DMS153 treated with DMSO at 0.1 percent for 48 hours (cell line): ENCODE measurements around the gene XYLT2.
"Not testable (repeated sequence)": the region's sequence is repeated elsewhere in the genome, so short reads cannot be mapped to it uniquely, and the experiment has no call there.

Source experiments
- DNase-seq: peaks from one replicate; lab custom pipeline; 2025; ENCODE audit not compliant: unreplicated experiment; lab: John Stamatoyannopoulos, UW

The XYLT2 gene

GRCh38 chr17:50345432-50346312, at the start of gene XYLT2:
Gene XYLT2, plus strand, starts transcription at chr17:50346126. Its CDS starts 15 bp downstream, at chr17:50346141.
- DNase-seq: peak; percentile 69

GRCh38 chr17:50297407-50297865, 48.5 kb upstream of the XYLT2 start:
- peak; percentile 60 for DNase-seq

- no peak for DNase-seq
Measured at GRCh38 chr17:50298018-50298417, 47.9 kb upstream of the XYLT2 start.

- no peak for DNase-seq
Measured at GRCh38 chr17:50299776-50300175, 46.1 kb upstream of the XYLT2 start.

- DNase-seq: not testable (repeated sequence)
Measured at GRCh38 chr17:50300824-50301223, 45.1 kb upstream of the XYLT2 start.

DNA sequence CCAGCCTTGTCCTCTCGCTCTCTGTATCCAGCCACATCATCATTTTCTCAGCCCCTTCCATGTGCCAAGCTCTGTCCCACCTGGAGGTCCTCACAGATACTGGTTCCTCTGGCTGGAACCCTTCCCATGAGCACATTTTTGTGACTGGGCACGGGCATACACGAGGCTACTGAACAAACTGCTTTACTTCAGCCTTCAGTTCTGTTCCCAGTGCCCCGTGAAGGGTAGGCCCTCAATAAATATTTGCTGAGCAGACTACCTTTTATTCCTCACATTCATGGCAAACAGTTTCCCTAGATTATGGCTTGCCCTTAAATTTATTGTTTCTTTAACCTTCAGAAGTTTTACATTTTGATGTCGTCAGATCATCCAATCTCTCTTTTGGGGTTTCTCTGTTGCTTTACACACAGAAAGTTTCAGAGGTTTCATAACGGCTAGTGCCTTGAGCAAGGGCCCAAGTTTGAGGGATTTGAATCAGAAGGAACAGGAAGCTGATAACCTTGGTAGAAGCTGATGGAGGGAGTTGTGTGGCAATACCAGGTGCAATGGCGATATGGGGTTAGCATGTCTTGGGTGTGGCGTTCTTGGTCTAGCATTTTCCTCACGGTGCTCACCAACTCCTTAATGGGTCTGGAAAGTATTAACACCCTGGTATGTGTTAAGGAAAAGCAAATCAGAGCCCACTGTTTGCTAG, 43.9 kb upstream of the XYLT2 start:
- DNase-seq: no peak

GRCh38 chr17:50303051-50303450, 42.9 kb upstream of the XYLT2 start:
- no peak for DNase-seq

GRCh38 chr17:50303596-50303995, 42.3 kb upstream of the XYLT2 start:
- DNase-seq: no peak

DNA sequence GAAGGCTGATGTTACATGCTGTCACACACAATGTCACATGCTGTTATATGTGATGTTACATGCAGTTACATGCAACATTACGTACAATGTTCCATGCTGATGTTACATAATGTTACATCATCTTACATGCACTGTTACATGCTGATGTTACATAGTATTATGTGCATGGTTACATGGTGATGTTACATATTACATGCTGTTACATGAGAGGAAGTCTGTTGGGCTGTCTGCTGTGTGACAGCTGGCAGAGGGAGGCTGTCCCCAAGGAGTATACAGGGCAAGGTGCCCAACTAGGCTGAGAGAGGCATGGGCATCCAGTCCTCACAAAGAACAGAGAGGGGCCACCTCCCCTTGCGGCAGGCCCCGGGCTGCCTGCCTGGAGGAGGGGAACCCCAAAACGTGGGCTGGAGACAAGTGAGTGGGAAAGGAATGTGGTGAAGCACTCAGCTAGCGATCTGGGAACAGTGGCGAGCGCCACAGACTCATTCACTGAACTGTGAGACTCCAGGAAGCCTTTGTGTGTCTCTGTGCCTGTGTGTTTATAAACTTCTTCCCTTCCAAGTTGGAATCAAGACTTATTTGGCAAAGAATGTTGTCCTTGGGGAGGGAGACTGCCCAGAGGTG, 41.0 kb upstream of the XYLT2 start:
- DNase-seq: no peak

DNA sequence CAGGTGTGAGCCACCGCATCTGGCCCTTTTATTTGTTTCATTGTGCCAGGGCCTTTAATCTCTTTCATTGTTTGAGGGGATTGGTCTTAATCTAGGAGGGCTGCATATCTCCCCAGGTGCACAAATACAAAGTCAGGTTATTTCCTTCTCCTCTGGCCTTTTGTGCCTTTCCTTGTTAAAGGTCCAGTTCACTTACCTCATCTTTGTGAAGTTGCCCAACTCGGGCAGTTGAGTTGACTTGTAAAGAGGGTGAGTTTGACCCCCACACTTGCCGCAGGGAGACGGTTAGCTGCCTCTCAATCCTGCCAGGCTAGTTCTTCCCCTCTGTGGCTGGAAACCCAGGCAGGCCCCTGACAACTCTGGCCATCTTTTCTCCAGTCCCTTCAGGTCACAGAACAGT, 38.3 kb upstream of the XYLT2 start:
- no peak for DNase-seq

DNA sequence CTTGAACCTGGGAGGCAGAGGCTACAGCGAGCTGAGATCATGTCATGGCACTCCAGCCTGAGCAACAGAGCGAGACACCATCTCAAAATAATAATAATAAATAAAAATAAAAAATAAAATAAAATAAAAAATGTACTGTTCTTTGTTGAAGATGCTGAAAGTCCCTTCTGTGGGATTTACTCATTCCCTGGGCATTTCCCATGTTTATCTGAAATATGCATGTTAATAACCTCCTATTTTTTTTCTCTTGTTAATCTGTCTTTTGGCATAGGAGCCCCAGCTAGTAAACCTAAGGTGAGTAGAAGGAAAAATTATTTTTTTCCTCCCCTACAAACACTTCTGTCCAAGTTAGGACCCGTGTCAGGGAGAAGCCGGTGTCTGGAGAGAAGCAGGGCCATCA, 37.3 kb upstream of the XYLT2 start:
- no peak for DNase-seq

GRCh38 chr17:50310455-50311111, 35.3 kb upstream of the XYLT2 start:
- DNase-seq: no peak

GRCh38 chr17:50311112-50311460, 34.8 kb upstream of the XYLT2 start:
- no peak for DNase-seq

- no peak for DNase-seq
Measured at GRCh38 chr17:50311483-50311882, 34.4 kb upstream of the XYLT2 start.

DNA sequence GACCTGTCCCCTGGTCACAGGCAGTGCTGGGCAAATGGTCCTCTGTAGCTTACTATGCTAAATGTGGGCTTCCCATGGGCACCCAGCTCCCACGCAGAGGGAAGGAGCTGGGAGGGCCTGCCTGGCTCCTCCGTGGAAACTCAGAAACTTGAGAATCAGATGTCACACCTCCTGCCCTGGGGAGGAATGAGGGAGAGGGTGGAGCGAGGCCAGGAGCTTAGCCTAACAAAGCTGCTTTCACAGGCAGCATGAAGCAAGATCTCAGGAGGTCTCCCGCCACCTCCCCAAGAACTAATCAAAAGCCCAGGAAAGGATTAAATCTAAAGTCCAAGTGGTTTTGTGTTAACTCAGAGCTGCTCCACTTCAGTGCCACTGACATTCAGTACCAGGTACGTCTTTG, 33.6 kb upstream of the XYLT2 start:
- no peak for DNase-seq

DNA sequence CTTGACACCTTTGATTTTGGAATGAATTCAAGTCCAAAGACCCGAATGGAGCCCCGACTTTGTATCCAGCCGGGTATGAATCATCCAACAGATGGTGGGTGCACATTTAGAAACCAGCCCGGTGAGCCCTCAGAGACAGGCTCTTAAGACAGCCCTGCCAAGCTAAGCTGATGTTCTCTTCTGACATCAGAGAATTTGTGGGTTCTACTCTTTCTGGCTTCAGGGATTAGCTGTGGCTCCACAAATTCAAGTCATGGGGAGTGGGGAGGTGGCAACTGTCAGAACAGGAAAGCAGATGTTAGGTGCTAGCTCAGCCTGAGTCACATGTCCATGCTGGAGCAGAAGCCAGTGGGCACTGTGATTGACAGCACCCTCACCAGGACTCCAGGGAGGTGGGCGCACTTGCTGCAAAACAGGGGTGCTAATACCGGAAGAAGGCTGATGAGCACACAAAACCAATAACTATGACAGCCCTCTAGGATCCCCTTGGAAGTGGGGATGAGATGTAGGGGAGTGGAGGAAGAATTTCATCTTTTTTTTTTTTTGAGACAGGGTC, 31.4 kb upstream of the XYLT2 start:
- no peak for DNase-seq

- no peak for DNase-seq
Measured at GRCh38 chr17:50316016-50316587, 29.8 kb upstream of the XYLT2 start.

DNA sequence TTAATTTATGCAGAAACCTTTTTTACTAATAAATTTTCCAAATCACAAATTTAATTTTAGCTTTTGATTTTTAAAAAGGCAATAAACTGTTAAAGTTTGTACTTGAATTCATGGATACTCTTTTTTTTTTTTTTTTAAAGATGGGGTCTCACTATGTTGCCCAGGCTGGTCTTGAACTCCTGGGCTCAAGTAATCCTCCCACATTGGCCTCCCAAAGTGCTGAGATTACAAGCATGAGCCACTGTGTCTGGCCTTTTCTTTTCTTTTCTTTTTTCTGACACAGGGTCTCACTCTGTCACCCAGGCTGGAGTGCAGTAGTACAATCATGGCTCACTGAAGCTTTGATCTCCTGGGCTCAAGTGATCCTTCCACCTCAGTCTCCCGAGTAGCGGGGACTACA, 29.3 kb upstream of the XYLT2 start:
- not testable (repeated sequence) for DNase-seq

DNA sequence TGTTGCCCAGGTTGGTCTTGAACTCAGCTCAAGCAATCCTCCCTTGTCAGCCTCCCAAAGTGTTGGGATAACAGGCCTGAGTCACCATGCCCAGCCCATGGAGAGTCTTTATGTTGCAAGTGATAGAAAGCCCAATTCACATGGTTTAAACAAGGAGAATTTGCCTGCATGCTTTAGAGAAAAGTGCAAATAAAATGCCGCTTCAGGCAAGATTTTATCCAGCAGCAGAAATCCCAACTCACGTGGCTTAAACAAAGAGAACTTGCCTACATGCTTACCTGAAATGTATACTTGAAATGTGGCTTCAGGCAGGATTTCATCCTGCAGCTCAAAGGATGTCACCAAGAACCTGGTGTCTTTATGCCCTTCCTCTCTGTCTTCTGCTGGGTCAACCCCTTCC, 28.8 kb upstream of the XYLT2 start:
- no peak for DNase-seq

- DNase-seq: no peak
Measured at GRCh38 chr17:50318501-50319285, 27.2 kb upstream of the XYLT2 start.
